Suprapubic skin (tissue), 3 donors: ENCODE measurements around the gene ZNF724.

ENCODE experiments used
- POLR2AphosphoS5 ChIP-seq, 3 donors: sonication (generic); formaldehyde crosslinking; IDR thresholded peaks; one replicate each; pipeline ENCODE4 v1.6.1; 2017; ENCODE audit warnings: antibody characterized with exemption in 3 of 3
- TF ChIP-seq, protein P1 (sequence below), 2 donors: fragments of 200-600 bp in 1 of 2; fragments of 450-650 bp in 1 of 2; sonication (generic) in 1 of 2; IDR thresholded peaks; one replicate each; pipeline ENCODE4 v1.5.1; 2016 to 2019; ENCODE audit warnings: antibody characterized with exemption in 2 of 2, mild to moderate bottlenecking in 1 of 2, moderate library complexity in 1 of 2

DNA sequence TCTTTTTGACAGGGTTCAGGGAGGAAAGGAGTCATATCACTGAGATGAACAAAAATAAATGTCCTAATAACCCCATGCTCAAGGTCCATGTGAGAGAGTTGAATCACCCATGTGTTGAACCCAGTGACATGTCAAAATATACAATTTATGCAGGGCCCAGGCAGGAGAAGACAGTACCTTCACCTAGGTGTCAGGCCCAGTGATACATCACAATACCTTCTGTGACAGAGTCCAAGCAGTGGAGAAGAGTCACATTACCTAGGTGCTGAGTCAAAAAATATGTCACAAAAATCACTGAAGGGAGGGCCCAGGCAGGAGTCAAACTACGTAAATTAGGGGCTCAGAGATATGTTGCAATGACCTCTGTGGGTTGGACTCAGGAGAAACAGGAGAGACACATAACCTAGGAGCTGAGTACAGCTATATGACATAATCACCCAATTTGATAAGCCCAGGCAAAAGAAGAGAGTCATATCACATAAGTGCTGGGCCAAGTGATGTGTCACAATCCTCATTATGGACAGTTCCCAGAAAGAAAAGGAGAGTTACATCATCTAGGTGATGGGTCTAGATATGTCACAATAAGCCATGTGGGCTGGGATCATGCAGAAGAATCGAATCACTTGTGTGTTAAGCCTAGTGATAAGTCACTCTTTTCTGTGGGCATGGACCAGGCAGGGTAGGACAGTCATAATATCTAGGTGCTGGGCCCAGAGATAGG, 13.8 kb upstream of the ZNF724 start:
- TF ChIP-seq, protein P1, sequence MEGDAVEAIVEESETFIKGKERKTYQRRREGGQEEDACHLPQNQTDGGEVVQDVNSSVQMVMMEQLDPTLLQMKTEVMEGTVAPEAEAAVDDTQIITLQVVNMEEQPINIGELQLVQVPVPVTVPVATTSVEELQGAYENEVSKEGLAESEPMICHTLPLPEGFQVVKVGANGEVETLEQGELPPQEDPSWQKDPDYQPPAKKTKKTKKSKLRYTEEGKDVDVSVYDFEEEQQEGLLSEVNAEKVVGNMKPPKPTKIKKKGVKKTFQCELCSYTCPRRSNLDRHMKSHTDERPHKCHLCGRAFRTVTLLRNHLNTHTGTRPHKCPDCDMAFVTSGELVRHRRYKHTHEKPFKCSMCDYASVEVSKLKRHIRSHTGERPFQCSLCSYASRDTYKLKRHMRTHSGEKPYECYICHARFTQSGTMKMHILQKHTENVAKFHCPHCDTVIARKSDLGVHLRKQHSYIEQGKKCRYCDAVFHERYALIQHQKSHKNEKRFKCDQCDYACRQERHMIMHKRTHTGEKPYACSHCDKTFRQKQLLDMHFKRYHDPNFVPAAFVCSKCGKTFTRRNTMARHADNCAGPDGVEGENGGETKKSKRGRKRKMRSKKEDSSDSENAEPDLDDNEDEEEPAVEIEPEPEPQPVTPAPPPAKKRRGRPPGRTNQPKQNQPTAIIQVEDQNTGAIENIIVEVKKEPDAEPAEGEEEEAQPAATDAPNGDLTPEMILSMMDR (IDR thresholded peaks at IDR 0.05), result no peak
- no peak for TF ChIP-seq POLR2AphosphoS5 (IDR thresholded peaks at IDR 0.05)
